Neural cell (in vitro differentiated cells): ENCODE measurements around the gene ZNF790.

Experiments
- CTCF ChIP-seq: fragments of 450-650 bp; IDR thresholded peaks from 2 replicates; pipeline ENCODE4 v1.5.1; 2014; ENCODE audit warnings: antibody characterized with exemption, mild to moderate bottlenecking, moderate library complexity; ENCODE audit not compliant: poor library complexity, severe bottlenecking
- EP300 ChIP-seq: fragments of 450-650 bp; conservative IDR thresholded peaks from 2 replicates; pipeline ENCODE4 v1.6.1; 2014; ENCODE audit warnings: antibody characterized with exemption, mild to moderate bottlenecking, moderate library complexity; ENCODE audit not compliant: poor library complexity, severe bottlenecking
- EZH2 ChIP-seq: fragments of 200-600, 300-800 bp; shearing (Covaris generic), sonication (generic); IDR thresholded peaks from 2 replicates; pipeline ENCODE4 v1.6.1; 2014; ENCODE audit warnings: antibody characterized with exemption, low read length, borderline replicate concordance, mild to moderate bottlenecking; ENCODE audit not compliant: insufficient read depth, poor library complexity, severe bottlenecking
- POLR2AphosphoS5 ChIP-seq: IDR thresholded peaks from 2 replicates; pipeline ENCODE4 v1.6.1; 2012
- REST ChIP-seq: IDR thresholded peaks from 2 replicates; pipeline ENCODE4 v1.6.1; 2012; ENCODE audit warnings: borderline replicate concordance
- SMC3 ChIP-seq: fragments of 450-650 bp; conservative IDR thresholded peaks from 2 replicates; pipeline ENCODE4 v1.6.1; 2014; ENCODE audit warnings: antibody characterized with exemption, mild to moderate bottlenecking, moderate library complexity; ENCODE audit not compliant: poor library complexity

DNA sequence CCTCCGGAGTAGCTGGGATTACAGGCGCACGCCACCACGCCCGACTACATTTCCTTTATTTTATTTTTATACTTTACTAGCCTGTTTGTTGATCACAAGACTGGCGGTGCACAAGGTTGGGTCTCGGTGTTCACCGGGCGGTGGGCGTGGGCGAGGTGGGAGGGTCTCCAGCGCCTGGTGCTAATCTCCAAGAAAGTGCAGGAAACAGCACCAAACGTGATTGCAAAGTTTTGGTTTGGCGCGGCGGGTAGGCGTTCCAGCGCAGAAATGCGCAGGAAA is 41.5 kb downstream of the ZNF790 start:
- TF ChIP-seq CTCF (no peak), REST (no peak), EZH2 (no peak), SMC3 (no peak), POLR2AphosphoS5 (no peak), EP300 (no peak)
